Jurkat, Clone E6-1 (cell line): Measurements from ENCODE around the gene DGKQ.

Experiments
- DNase-seq: peaks from one replicate; pipeline ENCODE4 v3.0.0-alpha.2; 2011; ENCODE audit warnings: low read depth, low spot score
- H3K4me3 ChIP-seq: 2 replicates; pipeline ENCODE4 v1.5.1; 2011; ENCODE audit warnings: mild to moderate bottlenecking, low read length, control low read depth, moderate library complexity

Gene DGKQ

GRCh38 chr4:965766-966134 lies 7.6 kb downstream of the DGKQ start:
- no peak overlapping the region for H3K4me3 ChIP-seq
- no peak for DNase-seq

GRCh38 chr4:965048-965765 lies 8.2 kb downstream of the DGKQ start:
- DNase-seq = no peak
- H3K4me3 ChIP-seq = no peak overlapping the region

- no peak for DNase-seq
Observed at GRCh38 chr4:964346-965025, 8.9 kb downstream of the DGKQ start.

GRCh38 chr4:963276-964225 lies 9.8 kb downstream of the DGKQ start:
- DNase-seq = no peak
- no peak overlapping the region for H3K4me3 ChIP-seq

More at GRCh38 chr4:964346-965025, 8.9 kb downstream of the DGKQ start:
- no peak overlapping the region for H3K4me3 ChIP-seq

- DNase-seq = peak; percentile 54
Observed at GRCh38 chr4:962231-963208, 10.8 kb downstream of the DGKQ start.

GRCh38 chr4:961351-962230 lies 11.8 kb downstream of the DGKQ start:
- no peak for DNase-seq
- no peak overlapping the region for H3K4me3 ChIP-seq

More at GRCh38 chr4:962231-963208, 10.8 kb downstream of the DGKQ start:
- no peak overlapping the region for H3K4me3 ChIP-seq

- DNase-seq = no peak
- H3K4me3 ChIP-seq = no peak overlapping the region
Observed at GRCh38 chr4:960636-961350, 12.6 kb downstream of the DGKQ start.

- no peak overlapping the region for H3K4me3 ChIP-seq
- DNase-seq = no peak
Observed at GRCh38 chr4:960140-960635, 13.2 kb downstream of the DGKQ start.

- H3K4me3 ChIP-seq = no peak overlapping the region
- DNase-seq = no peak
Observed at GRCh38 chr4:959338-960139, 13.8 kb downstream of the DGKQ start.

GRCh38 chr4:958696-959337 lies 14.6 kb downstream of the DGKQ start:
- no peak overlapping the region for H3K4me3 ChIP-seq
- DNase-seq = no peak

- H3K4me3 ChIP-seq = no peak overlapping the region
- no peak for DNase-seq
Observed at GRCh38 chr4:958314-958665, 15.1 kb downstream of the DGKQ start.

GRCh38 chr4:957581-958313 lies 15.6 kb downstream of the DGKQ start:
- no peak overlapping the region for H3K4me3 ChIP-seq
- no peak for DNase-seq

GRCh38 chr4:957231-957580 lies 16.2 kb downstream of the DGKQ start:
- H3K4me3 ChIP-seq = no peak overlapping the region
- no peak for DNase-seq

GRCh38 chr4:956531-957230 lies 16.7 kb downstream of the DGKQ start:
- DNase-seq = no peak

GRCh38 chr4:955931-956381 lies 17.4 kb downstream of the DGKQ start:
- no peak for DNase-seq
- no peak overlapping the region for H3K4me3 ChIP-seq

More at GRCh38 chr4:956531-957230, 16.7 kb downstream of the DGKQ start:
- H3K4me3 ChIP-seq = no peak overlapping the region
